ENCODE data around the gene CORO2B.
"Not testable (repeated sequence)": the region's sequence is repeated elsewhere in the genome, so short reads cannot be mapped to it uniquely, and the experiment has no call there.

Gene CORO2B

DNA sequence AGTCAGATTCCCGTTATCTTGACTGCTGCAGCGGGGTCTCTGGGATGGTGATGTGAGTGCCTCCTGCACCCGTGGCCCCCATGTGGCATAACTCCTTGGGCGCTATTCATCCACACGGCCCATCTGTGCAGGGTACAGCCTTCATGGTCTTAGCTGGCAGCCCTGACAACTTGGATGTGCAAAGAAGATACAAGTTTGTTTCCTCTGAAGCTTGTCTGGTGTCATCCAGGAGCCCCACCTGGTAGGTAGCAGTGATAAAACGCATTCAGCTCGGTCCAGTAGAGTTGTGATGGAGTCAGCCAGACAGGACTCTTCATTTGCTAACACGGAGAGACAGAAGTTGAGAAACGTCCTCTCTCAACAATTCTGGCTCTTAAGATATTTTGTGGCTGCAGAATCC is 53.3 kb downstream of the CORO2B start:
- DNase-seq = no peak

DNA sequence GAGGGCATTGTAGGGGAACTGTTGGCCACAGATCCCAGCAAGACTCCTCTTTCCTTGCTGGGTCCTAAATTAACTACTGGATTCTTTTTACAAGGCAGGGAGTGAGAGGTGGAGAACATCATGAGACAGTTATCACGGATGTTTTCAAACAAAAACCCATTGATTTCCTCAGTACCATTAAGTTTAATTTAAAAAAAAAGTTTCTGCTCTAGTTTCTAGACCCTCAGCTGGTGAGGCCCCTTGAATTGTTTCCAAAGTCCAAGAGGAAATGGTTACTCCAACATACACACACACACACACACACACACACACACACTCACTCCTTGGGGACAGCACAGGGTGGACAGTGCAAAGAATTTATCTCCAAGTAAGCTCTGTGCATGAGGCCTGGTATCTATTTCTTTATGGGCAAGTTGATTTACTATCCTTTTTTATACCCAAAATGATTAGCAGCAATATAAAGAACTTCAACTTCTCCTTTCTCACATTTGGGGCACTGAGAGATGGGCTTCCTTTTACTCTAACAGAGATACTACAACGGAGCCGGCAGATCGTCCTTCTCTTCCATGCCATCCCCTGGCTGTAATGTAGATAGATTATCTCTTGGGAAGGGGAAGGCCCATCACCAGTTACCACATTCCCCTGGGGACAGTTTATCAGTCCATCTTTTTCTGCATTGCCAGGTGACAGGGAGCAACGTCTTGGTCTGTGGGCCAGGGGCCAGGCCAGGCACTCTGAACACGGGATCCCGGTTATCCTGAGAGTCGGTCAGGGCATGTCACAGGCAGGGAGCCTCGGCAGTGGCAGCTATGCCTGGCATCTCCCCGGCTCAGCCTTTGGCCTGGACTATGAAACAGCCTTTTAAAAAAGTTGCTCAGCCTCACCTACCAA is 54.7 kb downstream of the CORO2B start:
- DNase-seq = no peak

DNA sequence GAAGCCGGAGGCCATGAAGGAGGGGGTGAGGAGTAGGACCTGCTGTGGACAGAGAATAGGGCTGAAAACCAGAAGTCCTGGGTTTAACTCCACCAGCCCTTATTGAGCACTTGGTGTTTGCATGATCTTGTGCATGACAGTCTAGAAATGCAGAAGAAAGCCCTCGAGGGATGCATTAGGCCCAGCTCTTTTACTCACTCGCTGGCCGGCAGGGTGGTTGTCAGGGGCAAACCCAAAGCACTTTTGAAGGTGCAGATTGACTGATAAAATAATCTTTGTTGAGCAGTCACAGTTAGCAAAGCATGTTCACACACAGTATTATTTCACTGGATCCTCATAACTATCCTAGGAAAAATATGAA is 55.3 kb downstream of the CORO2B start:
- no peak for DNase-seq

DNA sequence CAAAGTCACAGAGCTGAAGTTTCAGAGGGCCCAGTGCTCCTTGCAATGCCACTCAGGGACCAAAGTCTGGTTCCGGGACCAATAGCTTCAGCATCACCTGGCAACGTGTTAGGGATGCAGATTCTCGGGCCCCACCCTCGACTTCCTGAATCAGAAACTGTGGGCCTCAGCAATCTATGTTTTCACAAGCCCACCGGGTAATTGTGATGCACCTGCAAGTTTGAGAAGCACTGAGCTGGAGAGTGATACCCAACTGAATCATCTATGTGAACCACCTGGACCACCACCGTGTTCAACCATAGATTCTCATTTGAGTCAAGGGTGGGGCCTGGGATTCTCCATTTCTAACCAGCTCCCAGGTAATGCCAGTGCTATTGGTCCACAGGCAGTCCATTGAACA is 55.7 kb downstream of the CORO2B start:
- no peak for DNase-seq

DNA sequence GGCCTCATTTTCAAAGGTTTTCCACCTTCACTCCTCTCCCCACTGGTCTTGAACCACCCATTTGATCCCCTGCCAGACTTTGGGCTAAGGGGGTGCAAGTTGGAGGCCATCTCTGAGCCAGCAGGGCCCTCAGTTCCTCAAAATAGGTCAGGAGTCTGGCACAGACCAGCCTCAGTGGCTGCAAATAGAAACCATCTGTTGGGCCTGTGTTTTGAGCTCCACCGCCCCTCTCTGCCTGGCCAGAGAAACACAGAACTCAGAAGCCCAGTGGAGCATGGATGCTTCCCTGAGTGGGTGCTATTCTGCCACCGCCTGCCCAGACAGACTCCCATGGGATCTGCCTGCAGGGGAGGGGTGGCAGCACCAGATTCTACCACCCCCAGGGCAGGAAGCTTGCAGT is 56.3 kb downstream of the CORO2B start:
- DNase-seq = no peak

DNA sequence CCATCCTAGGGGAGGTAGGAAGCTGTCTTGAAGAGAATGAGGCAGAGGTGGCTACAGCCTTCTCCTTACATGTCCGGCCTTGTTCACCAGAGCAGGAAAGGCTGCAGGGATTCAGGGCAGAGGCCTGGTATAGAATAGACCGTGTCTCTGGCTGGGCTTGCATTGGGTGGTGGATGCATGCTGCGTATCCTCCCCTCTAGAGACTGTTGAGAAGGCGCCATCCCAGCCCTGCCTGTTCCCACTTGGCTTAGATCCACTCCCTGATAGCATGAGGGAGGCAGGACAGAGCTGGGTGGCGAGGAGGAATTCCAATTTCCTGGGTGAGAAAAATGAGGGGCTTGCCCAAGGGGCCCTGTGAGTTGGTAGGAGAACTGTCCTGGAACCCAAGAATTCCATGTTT is 57.5 kb downstream of the CORO2B start:
- no peak for DNase-seq

DNA sequence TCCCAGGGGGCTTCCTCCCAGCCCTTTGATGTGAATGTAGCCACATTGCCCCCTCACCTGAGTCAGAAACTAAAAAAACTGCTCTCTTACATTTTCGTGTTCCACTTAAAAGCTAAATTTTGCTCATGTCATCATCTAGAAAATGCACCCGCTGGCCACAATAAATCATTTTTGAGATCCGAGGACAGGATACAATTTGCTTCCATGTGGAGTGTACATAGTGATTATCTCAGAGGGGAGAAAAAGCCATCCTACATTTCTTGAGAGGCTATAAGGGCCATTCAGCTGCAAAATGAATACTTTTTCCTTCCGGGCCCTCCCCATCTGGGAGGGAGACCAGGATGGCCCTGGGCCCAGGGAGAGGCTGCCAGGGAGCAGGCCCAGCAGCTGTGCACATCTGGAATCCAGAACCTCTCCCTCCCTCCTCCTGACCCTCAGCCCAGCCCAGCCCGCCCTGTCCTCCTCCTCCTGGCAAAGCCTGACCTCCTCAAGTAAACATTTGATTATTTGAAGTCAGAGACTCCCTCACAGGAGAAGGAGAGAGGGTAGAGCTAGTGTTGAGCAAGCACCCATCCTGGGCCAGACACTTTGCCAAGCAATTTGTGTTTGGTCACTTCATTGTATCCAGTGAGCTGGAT is 59.1 kb downstream of the CORO2B start:
- no peak for DNase-seq

DNA sequence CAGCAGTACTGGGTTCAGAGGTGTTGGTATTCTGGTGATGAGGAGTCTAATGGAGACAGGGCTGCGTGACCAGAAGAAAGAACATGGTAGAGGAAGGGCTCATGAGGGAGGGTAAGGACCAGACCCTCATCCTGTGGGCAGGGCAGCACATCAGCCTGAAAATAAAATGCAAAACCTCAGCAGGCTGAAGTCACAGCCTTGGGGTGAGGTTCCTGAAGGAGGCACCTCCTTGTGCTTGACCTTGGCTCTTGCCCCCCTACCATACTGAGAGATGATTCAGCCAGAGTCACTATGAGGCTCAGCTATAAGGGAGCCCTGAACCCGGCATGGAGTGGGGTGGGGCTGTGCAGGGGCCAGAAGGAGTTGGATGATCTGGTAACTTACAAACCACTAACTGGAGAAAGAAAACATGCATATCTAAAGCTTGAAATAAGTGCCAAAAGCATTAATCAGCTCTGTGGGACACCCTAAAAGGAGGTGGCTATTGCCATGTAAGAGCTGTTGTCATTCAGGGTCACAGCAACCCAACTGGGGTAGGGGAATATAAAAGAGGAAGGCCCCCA is 60.2 kb downstream of the CORO2B start:
- DNase-seq = no peak

DNA sequence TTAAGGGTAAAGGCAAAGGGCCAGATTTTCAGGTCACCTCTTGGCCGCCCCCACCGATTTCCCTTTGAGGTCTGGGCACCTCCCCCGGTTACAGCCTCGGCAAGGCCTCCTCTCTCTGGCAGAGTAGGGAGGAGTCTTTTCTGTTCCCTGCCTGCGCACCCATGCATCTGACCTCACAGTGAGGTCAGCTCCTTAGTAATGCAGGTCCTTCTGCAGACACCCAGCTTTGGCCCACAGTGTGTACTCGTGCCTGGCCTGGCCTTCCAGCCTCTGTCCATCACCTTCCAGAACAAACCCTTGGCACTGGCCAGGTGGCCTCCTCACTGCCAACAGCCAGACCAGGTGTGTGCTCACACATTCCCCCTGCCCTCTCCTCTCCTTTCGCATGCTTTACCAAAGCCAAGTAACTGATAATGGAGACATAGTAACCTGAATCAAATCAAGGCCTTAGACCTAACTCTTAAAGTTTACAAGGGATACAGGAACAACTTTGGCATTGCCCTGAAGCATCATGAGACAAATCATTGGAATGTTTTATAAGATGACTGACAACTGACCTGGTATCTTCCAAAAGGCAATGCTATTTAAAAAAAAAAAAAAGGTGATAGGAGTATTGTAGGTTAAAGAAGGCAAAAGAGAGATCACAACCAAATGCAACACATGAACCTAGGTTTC is 61.3 kb downstream of the CORO2B start:
- DNase-seq = no peak

DNA sequence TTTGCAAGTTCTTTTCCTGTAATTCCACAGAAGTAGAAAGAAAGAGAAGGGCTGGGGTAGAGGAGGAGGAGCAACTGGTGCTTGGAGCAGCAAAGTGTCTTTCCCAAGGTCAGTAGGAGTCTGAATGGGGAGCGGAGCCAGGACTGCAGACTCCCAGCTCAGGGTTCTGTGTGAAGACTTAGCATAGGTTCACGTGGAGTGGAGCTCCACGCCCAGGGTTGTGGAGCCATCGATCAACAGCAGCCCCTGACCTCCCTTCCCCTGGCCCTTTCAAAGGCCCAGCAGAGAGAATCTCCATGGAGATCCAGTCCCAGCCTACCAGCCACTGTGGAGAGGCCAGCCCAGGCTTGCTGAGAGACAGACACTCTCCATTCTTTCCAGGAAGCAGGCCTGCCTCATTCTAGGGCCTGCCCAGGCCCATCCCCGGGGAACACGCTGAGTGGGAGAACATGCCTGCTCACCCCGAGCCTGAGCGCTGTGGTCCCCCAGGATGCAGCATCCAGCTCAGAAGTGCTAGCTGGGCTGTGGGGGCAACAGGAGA is 62.1 kb downstream of the CORO2B start:
- no peak for DNase-seq

DNA sequence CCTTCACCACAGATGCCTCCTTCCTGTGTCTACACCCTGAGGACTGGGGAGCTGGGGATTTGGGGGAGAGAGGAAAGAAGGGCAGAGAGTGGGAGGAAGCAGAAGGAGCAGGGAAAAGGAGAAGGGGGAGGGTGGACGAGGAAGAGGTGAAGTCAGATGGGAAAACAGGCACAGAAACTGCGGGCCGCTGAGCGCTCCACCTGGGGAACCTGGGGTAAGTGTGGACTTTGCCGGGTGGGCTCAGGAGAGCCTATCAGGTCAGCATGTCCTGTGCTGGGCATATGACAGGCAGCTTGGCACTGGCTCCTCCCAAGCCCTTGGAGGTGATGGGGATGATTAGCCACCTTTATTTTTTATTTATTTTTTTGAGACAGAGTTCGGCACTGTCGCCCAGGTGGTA is 62.6 kb downstream of the CORO2B start:
- no peak for DNase-seq

DNA sequence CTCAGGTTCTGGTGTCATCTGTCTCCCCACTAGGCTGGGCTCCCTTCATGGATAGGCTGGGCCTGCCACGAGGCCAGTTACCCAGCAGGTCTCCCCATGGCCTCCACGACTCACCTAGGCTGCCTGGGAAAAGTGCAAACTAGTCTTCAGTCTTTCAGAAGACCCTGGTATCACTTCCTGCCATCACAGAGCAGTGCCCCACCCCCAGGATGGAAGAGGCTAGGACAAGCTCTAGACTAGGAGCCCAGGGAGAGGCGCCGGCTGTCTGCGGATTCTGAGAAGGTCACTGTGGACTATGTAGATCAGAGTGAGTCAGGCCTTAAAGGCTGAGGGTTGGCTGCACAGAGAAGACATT is 63.7 kb downstream of the CORO2B start:
- no peak for DNase-seq

DNA sequence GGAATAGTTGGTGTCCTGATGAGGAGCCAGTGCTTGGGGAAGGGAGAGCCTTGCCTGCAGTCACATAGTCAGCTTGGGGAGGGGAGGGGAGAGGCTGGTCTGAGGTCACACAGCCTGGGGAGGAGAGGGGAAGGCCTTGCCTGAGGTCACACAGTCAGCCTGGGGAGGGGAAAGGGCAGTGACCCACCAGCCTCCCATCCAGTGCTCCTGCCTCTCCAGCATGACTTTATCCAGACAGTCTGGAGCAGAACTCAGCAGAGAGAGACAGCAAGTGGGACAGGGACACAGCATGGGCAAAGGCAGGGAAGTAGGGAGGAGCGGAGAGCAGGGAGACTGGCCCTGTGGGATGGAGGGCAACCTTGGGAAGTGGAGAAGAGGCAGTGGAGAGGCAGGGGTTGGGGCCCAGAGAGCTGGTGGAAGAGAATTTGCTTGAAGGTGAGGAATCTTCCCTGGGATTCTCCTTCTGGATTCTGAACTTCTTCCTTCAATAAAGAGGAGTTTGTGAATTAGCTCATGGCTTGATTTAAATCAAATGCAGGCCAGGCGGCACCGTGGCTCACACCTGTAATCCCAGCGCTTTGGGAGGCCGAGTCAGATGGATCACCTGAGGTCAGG is 64.5 kb downstream of the CORO2B start:
- DNase-seq = no peak

DNA sequence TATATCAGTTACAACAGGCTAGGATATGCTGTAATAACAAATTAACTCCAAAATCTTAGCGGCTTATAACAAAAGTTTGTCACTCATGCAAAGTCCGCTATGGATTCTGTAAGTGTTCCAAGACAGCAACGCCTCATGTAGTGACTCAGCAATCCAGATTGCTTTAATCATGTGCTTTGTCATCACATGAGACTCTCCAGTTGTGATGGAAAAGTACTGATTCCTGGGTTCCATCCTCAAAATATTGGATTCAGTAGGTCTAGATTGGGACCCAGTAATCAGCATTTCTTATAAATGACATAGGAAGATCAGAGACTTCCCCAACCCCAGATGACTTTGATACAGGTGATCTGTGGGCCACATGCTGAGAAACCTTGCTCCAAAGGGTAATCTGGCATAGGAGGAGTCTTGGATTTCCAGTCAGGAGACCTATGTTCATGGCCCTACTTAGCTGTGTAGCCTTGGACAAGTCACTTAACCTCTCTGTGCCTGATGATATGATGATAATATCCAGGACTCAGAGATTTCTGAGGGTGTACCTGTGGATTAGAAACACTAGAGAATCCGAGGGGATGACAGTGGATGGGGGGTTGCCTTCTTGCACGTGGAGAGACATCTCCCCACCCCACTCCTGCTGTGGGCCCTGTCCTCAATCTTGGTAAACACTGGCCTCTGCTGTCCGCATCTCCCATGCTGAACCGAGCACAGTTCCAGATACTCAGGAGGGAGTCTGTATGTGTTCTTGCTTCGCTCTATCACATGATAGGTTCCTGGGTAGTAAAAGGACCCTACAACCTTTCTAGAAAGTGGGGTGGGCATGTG is 65.5 kb downstream of the CORO2B start:
- DNase-seq = no peak

DNA sequence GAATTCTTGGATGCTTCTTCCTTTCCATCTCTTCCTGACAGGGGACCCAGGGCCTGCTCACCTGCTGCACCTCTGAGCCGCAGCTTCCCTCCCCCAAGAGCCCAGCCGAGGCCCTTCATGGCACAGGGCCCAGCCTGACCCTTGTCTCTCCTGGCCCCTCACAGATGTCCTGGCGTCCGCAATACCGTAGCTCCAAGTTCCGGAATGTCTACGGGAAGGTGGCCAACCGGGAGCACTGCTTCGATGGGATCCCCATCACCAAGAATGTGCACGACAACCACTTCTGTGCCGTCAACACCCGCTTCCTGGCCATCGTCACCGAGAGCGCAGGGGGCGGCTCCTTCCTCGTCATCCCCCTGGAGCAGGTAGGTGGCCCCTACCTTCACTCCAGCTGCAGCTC is 66.2 kb downstream of the CORO2B start:
- DNase-seq = no peak

DNA sequence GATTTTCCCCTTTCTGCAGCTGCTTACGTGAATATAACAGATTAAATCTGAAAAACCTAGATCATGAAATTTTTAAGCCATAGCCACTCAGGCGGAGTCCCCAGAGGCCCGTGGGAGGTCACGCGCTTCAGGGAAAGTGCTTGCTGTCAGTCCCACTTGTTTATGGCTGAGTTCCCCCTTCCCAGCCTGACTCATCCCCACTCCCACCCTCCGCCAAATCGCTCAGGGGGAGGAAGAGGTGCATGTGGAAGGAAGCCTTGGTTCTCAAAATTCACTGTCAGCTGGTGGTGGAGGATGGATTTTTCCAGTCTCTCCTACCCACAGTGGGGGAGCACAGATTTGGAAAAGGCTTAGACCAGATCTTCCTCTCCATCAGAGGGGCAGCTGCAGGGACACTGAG is 67.4 kb downstream of the CORO2B start:
- DNase-seq = no peak

DNA sequence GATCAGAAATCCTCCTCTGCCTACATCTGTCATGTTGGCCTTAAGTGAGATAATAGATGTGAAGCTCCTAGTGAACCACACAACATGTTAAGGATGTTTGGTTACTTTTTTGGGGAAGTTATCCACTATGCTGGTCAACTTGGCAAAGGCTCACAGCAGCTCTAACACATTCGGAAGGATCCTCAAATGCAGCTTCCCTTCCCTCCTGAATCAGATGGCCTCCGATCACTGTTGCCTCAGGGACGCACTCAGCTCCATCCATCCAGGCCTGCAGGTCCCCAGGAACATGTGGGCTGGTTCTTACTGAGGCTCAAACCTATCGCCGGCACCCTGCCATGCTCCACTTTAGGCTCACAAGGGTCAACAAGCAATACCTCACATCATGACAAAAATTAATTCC is 67.9 kb downstream of the CORO2B start:
- DNase-seq = no peak

DNA sequence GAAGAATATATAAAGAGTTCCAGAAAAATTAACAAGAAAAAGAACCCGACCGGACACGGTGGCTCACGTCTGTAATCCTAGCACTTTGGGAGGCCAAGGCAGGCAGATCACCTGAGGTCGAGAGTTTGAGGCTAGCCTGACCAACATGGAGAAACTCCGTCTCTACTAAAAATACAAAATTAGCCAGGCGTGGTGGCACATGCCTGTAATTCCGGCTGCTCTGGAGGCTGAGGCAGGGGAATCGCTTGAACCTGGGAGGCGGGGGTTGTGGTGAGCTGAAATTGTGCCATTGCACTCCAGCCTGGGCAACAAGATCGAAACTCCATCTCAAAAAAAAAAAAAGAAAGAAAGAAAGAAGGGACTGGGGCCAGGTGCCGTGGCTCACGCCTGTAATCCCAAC is 68.6 kb downstream of the CORO2B start:
- not testable (repeated sequence) for DNase-seq

DNA sequence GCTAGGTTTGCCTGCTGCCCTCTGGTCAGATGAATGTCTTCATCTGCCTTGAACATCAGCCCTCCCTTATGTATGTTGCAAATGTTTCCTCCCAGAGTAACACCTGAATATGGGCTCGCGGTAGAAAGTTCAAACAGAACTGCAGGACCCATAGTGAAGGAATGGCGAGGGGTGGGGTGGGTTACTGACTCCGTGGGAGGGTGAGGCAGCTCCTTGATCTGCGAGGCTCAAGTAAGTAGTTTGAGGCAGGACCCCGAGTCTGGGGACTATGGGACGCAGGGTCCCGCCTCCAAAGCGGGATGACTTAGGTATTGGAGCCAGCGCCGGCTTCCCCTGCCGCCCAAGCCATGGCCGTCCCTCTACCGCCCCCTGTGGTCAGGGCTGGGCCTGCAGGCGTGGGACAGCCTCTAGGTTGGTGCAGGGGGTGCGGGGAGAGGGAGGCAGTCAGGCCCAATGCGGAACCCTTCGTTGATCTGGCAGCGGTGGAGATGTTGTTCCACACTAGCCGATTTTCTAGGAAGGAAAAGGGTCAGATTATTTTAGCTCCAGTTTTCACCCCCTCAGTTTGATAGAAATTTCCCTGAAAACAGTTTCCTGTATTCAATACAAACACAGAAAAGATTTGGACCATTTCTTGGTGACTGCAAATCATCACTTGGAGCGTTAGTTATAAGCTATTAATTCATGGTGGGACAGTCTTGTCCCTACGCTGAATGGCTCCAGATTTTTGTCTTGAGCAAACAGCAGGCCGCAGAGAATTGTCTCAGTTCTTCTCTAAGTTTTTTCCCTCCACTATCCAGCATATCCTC is 72.3 kb downstream of the CORO2B start:
- DNase-seq = no peak

DNA sequence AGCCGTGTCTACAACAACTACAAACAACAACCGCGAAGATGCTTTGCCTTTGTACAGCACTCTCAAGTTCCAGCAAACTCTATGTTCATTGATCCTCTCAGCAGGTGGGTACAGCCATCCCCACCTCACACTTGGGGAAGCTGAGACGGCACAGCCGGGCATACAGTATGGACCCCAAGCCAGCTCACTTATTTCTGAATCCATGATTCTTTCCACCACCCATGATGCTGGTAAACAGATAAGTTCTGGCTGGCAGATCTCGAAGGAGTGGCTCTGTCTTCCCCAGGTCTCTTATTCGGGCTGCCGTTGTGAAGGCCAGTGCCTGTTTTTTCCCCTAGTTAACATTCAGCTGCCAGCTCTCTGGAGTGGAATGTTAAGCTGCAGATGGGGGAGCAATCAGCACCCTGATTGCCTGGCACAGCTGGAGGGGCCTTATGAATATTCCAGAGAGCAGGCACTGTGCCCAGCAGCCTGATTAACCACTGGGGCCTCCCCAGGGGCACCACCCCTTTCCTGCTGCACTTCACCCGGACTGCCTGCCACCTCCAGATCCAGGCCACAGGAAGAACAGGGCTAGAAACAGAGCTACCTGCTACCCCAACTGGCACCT is 73.2 kb downstream of the CORO2B start:
- no peak for DNase-seq

Measured in activated CD4-positive, alpha-beta T cell treated with anti-CD3 and anti-CD28 coated beads for 1 hour (primary cell).